Measurements from ENCODE around the gene ZMIZ1.

ZMIZ1 gene

DNA sequence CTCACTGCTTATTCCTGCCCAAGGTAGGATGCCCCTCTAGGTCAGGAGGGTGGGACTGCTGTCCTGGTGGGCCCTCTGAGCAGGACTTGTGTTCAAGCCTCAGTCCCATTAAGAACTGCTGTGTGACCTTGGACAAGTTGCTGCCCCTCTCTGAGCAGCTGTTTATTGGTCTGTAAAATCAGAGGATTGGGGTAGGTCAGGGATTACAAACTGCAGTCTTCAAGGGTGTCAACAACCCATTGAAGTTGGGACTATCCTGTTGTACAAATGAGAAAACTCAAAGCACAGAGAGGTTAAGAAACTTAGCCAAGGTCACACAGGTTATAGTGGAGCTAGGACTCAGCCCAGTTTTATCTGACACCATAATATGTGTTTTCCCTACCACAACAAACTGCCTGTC lies 55.3 kb downstream of the ZMIZ1 start:
- no peak for DNase-seq

DNA sequence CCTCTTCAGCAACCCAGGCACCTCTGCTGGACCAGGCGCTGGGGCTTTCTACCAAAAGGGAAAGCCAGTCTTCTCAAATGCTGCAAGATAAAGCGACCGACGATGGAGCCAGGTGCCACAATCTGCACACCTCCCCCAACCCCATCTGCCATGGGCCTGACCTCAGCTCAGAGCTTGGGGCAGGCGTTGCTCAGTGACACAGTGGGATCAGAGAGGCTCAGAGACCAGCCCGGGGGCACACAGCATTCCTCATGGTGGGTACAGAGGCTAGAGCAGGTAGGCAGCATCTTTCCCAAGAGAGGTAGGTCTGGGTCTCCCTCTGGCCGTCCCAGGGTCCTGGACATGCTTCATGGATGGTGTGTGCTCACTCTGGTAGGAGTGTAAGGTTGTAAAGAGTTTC lies 56.3 kb downstream of the ZMIZ1 start:
- DNase-seq = no peak

DNA sequence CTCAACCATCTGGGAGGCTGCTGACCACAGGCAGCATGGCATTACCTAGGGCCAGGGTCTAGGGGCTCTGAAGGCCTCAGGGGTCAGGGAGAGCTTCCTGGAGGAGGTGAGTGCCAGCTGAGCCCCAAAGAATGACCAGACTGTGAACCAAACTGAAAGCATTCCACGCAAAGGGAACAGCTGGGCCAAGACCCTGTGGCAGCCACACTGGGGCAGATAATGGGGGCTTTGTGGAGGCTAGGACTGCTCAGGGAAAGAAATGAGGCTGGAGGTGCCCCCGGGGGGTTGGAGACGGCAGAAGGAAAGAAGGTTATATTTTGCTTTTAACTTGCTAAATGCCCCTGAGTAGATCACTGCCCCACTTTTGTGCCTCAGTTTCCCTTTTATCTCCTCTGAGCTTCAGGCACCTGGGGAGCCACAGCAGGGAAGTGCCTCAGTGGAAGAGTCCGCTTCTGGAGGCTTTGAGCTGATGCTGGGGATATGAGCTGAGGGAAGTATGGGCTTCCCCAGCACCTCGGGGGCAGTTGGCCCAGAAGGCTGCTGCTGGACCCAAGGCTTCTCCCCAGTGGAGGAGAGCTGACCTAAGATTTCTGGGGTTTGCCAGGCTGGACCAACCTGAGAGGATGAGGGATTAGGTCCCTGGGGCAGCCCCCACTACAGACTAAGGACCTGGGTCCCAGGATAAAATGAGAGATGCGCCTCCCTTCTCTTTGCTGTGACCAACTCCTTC lies 57.8 kb downstream of the ZMIZ1 start:
- DNase-seq = no peak

DNA sequence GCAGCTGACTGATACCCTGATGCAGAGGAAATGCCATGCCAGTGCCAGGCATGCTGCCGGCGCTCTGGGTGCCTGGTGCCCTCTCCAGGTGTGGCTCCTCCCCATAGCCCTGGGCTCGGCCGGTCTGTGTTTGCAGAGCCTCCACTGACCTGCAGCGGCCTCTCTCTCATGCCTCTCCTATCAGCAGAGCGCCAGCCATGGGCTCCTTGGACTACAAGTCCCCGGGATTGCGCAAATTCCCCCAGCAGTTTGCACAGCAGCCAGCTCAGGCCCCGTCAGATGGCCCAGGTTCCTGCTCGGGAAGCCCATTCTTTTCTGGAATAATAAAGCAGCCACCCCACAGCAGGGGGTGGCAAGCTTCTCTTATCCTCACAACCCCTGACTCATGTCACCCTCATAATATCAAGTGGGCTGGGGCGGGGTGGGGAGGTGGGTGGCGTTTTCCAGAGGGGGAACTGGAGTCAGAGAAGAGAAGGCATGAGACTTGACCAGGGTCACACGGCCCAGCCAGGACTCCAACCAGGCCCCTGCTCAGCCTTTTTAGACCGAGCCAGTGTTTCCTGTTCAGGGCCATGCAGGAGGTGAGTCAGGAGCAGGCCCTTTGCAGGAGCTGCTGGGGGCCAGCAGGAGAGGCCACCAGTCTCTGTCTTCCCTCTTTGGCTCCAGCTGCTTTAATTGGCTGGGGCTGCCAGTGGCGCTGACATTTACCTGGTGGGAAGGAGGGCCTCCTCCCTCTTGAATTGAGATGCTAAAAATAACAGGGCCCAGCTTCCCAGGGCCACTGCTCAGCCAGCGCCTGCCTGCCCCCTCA lies 58.6 kb downstream of the ZMIZ1 start:
- DNase-seq = no peak

DNA sequence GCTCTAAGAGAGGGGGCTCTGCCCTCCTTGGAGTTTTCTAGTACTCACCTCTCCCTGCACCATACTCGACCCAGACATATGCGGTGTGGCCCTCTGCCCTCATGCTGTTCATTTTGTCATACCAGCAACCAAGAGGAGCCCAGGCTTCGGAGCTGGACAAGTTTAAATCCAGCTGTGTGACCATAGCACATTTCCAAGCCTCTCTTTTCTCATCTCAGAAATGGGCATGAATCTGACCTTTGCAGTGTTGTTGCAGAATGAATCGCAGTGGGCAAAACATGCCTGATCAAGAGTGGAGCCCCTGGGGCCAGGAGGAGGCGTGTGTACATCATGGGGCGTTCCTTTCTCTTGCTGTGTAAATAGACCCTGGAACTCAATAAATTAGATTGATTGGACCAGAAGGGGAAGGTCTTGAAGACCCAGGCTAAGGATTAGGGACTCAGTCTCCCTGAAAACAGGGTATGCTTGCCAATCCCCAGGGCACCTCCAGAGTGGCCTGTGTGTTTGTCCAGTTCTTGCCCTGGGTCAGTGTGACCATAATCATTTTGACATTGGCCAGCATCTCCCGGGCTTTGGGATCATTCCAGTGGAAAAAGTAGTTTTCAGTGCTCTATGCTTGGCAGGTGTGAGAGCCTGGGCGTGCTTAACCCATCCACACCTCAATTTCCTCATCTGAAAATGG lies 59.6 kb downstream of the ZMIZ1 start:
- DNase-seq = no peak

DNA sequence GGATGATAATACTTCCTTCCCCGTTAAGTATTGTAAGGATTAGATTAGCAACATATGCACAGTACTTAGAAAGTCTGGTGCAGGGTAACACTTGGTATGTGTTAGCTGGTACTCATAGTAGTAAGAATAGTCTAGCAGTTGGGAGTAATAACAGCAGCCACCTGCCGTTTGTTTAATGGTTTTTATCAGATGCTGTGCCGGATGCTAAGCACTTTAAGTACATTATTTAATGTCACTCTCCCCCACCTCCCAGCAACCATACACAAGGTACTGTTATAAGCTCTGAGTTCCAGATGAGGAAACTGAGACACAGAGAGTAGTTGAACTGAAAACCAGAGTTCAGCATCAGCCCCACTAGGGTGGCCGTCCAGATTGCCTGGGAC lies 60.1 kb downstream of the ZMIZ1 start:
- no peak for DNase-seq

DNA sequence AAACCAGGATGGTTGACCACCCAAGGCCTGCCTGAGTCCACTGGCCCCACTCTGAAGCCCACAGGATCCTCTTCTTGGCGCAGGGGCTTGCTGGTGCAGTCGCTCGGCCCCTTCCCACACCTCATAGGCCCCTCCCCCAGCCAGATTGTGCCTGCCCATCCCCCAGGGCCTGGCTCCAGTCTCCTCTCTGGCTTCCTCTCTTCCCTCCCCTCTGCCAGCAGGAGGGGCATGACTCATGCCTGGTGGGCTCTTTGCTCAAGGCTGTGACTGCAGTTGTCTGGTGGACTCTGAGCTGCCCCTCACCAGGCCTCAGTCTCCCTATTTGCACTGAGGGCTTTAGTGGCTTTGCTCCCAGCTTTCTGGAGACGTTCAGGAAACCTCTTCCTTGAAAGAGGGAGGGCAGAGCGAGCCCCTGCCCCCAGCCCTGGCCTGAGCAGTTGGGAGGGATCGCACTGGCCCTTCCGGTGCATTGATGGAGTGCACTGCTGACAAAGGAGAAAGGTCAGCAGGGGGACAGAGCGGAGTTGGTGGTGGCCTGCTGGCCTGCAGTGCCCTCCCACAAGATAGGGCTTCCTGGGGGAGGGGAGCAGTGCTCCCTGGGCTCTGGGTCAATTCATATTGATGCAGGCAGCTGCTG lies 60.7 kb downstream of the ZMIZ1 start:
- no peak for DNase-seq

DNA sequence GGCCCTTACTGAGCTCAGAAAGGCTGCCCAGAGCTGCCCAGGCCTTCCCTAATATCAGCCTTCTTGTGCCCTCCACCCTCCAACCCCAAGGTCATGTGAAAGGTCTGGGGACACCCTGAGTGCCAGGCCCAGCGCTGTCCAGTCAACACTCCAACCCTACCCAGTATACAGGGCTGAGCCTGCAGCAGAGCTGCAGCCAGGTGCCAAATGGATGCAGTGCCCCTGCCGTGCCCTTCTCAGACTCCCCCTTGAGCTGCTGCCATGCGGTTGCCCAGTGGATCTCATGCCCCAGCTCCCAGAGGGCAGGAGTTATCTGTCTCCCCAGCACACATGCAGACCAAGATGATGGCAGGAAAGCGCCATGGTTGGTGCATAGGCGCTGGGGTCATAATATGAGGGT lies 61.5 kb downstream of the ZMIZ1 start:
- no peak for DNase-seq

DNA sequence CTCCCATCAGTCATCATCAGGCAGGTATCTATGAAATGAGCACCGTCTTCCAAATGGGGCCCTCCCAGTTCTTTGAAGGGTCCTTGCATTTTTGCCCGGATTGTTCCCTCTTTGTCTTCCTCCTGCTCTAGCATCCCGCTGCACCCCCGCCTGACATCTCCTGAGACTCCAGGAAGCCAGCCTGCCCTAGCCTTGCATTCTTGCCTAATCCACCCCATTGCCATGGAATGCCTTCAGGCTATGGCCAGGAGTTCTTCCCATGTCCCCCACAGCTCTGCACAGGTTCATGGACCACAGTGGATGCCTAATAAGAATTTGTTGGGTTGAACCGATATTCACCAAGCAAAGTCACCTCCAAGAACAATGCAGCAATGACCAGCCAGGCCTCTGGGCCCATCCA lies 62.1 kb downstream of the ZMIZ1 start:
- DNase-seq = no peak

DNA sequence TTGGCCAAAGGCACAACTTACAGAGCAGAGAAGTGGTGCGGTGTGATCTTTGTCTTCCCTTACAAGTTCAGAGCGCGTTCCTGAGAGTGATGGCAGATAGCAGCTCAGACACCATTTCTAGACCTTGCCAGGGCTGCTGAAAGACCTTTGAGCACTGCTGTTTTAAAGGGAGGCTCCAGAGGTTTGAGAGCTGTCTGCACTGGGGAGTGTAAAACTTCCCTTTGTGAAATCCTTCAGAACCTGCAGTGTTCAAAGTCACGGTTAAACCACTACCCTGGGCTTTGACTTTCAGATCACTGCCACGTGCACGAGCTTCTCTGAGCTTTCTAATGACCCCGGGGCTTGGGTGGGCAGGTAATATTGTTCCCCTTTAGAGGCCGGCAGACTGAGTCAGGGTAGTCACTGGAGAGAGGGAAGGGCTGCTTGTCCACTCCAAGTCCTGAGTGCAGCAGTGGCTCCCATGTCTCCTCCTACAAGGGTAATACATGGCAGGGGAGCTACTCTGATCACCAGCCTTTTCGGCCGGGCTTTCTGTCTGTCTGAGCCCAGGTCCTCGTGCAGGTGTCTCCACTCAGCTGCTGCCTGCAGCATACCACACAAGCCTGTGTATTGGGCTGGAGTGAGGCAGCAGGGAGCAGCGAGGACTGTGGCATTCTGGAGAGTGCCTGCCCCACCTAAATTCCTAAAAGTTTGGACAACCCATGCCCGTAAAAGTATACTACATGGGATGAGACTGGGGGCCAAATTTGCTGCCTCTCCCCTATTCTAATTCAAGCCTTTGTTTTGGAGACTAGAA lies 63.3 kb downstream of the ZMIZ1 start:
- no peak for DNase-seq

DNA sequence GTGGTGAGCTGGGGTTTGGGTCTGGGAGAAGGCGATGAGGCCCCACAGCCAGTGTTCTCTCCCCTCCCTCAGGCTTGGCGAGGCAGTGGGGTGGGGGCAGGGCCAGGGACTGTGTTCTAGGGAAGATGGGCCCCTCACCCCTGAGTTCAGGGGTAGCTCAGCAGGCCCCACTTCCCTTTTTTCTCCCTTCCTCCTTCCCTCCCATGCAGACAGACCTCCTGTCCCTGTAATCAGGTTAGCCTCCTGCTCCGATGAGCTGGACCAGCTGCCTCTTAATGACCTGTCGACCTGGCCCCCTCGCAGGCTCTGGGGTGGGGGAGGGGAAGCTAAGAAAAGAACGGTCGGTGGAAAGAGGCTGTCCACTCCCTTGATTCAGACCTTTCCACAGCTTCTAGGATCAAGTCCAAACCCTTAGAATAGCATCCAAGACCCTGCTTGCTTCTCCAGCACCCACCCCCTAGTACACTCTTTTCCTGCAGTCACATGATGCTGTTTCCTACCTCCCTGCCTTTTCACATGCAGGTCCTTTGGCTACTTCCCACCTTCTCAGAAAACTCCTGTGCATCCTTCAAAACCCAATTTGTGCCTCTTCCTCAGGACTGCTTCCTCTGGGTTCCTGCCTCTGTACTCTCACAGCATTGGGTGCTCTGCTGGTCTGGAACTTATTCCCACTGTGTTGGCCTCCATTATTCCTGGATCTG lies 64.1 kb downstream of the ZMIZ1 start:
- DNase-seq = no peak

DNA sequence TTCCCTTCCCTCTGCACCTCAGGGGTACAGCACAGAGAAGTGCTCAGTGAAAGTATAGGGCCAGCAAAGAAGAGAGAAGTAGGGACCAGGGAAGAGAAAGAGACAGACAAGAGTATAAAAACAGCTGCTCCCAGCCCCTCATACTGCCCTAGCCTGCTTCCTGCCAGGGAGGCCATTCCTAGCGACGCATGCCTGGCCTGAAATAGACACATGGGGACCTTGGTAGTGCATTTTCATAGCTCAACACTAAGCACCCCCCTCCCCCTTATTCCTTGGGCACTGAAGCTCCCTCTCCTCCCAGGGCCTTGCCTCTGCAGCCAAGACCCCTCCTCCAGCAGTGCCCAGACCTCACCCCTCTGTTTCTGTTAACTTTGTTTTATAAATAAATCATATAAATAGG lies 64.7 kb downstream of the ZMIZ1 start:
- DNase-seq = no peak

DNA sequence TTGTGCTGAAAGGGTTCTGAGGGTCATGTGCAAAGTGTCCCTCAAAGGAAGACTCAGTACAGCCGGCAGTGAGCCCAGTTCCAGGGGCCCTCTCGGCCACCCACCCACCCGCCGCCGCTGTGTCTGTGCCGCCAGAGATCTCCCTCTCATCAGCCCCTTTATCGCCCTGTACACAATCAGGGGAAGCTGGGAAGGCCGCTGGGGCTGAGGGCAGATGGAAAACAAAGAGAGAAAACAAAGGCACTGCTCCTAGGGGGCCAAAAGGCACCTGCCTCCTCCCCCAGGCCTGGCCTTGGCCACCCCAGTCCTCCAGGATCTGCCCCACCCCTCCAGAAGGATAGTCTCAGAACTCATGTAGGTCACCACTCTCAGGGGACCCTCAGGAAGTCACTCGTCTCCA lies 67.0 kb downstream of the ZMIZ1 start:
- DNase-seq = no peak

DNA sequence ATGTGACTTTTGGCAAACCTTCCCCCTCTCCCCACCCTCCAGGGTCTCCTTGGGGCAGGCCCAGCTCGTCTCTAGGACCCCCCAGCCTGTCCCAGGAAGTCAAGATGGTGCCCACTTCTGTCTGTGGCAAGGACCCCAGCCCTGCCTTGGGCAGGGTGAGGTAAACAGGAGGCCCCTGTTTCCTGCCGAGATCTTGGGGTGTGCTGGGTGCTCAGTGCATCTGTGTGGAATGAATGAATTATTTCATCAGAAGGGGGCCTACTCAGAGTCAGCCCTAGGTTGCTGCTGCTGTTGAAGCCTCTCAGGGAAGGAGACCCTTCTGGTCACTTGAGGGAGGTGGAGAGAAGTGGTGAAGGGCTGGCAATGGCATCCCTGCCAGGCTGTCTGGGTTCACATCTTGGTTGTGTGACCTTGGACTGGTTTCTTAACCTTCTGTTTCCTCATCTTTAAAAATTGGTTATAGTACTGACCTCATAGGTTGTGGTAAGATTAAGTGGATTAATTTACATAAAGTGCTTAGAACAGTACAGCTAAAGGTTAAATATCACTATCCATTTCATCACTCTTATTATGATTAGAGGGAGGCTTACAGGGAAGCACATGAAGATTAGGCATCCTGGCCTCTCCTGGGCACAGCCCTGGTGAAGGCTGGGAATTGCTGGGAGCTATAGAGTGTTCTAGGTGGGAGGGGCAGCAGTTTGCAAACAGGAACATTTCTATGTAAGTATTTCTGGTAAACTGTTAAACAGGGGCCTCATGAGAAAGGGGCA lies 67.7 kb downstream of the ZMIZ1 start:
- no peak for DNase-seq

DNA sequence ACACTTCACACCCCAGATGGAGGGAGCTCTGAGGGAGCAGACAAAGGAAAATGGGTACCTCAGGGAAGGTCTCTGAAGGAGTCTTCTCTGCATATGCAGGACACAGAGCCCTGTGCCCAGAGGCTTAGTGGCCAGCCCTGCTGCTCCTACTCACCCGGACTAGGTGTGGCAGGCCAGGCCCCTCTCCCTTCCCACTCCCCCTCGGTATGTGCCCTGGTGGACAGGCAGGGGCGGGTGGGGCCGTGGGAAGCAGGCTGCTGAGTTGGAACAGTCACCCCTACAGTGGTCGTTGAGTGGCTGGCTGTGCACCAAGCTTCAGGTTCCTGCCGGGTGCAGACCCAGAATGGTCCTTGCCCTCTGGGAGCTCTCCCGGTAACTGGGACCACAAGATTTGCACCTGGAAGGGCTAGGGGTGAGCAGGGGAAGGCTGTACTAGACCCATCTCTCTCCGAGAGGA lies 68.6 kb downstream of the ZMIZ1 start:
- no peak for DNase-seq

DNA sequence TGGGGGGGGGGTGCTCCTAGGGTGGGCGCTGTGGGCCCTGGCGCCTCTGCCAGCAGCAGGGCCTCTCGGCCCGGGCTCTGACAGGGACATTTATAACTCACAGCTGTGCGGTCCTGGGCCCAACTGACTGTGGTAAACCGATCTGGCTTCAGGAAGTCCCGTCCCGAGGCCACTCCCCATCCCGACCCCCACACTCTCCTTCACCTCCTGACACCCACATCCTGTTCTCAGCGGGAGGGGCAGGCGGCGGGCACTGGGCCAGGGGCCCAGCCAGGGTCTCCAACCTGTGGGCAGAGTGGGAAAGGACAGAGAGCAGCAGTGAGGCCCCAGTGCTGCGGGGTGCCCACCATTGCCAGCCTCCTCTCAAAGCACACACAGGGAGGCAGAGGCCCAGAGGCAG lies 69.1 kb downstream of the ZMIZ1 start:
- DNase-seq = no peak

DNA sequence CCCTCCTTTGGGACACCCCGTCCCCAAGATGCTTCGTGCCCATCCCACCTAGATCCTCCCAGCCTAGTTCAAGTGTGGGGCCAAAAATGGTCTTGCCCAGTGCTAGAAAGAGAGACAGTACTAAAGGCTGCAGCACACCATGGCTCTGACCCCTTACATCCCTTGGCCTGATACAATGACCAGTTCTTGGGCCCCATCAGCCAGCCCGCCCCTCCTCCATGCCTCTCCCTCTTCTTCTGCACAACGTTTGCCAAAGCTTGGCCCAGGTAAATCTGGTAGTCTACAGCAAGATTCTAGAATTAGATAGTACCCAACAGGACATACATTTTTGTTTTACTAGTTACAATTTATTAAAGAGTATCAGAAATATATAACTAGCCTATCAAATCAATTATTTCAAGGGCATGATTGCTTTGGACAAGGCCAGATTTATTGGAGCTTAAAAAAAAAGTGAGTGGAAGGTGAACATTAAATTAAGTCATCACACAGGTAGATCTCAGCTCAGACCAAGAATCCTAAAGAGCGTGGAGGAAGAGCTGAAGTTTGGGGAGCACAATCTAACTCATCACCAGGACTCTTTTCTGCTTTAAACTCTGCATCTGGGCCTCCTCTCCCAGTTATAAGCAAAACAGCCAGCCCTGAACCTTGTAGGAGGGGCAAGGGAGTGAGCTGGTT lies 69.8 kb downstream of the ZMIZ1 start:
- no peak for DNase-seq

DNA sequence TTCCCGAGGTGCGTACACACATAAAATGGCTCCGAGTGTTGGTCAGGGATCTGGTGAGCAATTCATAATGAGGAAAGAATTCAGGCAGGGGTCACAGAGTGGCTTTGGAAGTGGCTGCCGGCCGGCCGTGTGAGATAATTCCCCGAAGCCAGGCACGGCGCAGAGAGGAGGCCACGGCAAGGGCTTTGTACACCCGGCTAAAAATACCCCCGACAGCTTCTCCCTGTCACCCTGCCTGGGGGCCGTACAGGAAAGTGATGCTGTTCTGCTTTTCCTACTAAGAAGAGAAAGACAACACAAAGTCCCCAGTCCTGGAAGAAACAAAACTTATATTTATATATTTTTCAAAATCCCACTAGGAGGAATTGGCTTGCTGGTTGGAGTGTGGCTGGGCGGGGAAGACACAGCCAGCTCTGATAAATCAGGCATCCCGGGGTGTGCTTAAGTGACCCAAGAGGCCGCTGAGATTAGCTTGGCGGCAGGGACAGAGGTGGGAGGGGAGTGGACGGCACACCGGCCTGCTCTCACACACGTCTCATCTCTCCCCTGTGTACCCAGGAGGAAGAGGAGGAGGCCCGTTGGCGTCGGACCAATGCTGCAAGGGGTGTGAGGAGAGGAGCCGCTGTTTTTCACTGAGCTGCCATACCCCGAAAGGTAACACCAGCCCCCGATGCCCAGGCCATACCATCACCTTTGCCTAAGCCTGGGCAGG lies 70.5 kb downstream of the ZMIZ1 start:
- DNase-seq = no peak

DNA sequence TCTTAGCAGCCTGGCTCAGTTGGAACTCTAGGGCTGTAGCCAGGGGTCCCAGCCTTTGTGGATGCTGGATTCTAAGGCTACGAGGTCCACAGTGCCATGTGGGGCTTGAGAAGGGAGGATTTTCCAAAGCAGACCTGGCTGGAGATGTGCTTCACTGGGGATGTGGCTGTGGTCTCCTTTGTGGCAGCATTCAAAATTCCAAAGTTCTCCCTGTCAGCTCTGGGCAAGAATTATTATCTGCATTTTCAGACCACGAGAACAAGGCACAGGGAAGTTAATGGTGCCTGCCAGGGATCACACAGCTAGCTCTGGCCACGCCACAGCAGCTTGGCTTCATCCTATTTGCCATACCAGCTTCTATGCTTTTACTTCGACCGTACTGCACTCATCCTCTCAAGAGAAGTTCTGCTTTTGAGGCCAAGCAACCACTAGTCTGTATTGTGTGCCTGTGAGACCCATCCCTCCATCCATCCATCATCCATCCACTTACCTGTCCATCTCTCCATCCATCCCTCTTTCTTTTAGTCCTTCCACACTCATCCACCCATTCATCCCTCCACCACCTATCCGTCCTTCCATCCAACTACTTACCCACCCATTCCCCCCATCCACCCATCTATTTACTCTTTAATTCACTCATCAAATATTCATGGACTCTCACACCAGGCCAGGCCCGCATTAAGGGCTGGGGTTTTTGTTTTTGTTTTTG lies 71.5 kb downstream of the ZMIZ1 start:
- no peak for DNase-seq
